Activated CD4-positive, CD25-positive, alpha-beta regulatory T cell treated with anti-CD3 and anti-CD28 coated beads, Interleukin-2, amount 50 U/mL, for 16 hours (primary cell): ENCODE measurements around the gene DDX49.
"Not testable (repeated sequence)": the region's sequence is repeated elsewhere in the genome, so short reads cannot be mapped to it uniquely, and the experiment has no call there.

Experiments
- DNase-seq: peaks from one replicate; pipeline ENCODE4 v3.0.0-alpha.2; 2020; ENCODE audit warnings: low read depth, low spot score

Gene DDX49

DNA sequence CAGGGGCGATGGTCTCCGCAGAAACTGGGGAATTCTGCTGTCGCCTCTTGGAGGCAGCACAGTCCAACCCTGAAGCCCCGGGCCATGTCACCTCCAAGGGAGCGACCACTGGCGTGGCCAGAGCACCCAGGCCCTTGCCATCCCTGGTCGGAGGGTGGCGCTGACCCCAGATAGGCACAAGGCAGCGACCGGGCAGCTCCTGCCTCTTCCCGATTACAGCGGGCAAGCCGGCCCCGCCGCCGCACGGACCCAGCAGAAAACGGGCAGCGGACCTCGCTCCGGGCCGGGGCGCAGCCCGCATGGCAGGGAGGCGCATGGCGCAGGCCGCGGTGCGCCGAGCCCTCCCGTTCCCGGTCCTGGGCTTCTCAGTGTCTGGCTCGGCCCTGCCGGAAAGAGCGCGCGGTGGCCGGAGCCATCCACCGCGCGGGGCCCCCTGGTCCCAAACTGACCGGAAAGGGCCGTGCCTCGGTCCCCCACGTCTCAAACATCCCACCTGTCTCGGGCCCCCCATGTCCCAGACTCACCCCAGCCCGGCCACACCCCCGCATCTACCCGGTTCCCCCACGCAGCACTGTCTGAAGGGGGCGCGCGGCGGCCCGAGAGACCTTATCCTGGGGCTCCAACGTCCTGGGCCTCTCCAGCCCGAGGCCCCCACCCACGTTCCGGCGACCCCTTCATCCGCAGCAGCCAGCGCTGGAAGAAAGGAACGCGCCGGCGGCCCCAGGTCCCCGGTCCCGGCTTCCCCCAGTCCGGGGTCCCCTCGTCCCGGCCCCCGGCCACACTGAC, 24.3 kb upstream of the DDX49 start:
- DNase-seq = no peak

- DNase-seq = no peak
Observed at GRCh38 chr19:18895824-18896341, 23.6 kb upstream of the DDX49 start, which contains the start of gene CERS1. Gene CERS1, minus strand, starts transcription at chr19:18896158. Its CDS starts 86 bp downstream, at chr19:18896072.

DNA sequence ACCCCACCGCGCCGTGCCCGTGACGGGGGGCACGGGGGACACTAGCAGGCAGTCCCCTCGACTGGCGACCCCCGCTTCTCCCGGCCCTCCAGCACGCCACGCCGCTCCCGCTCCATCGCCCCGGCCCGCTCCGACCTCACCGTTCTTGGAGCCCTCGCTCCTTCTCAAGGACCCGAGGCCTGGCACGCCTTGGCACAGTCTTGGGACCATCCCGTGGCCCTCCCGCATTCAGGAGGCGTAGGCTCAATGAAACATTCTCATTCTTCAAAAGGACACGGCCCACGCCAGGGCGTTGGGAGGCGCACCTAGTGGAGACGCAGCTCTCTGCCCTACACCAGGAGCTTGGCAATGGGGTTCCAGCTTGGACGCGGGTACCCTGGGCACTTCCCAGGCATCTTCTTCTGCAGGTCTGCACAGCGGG, 23.1 kb upstream of the DDX49 start:
- DNase-seq = no peak

- DNase-seq = no peak
Observed at GRCh38 chr19:18897094-18898029, 22.2 kb upstream of the DDX49 start.

GRCh38 chr19:18898081-18898606, 21.4 kb upstream of the DDX49 start:
- no peak for DNase-seq

DNA sequence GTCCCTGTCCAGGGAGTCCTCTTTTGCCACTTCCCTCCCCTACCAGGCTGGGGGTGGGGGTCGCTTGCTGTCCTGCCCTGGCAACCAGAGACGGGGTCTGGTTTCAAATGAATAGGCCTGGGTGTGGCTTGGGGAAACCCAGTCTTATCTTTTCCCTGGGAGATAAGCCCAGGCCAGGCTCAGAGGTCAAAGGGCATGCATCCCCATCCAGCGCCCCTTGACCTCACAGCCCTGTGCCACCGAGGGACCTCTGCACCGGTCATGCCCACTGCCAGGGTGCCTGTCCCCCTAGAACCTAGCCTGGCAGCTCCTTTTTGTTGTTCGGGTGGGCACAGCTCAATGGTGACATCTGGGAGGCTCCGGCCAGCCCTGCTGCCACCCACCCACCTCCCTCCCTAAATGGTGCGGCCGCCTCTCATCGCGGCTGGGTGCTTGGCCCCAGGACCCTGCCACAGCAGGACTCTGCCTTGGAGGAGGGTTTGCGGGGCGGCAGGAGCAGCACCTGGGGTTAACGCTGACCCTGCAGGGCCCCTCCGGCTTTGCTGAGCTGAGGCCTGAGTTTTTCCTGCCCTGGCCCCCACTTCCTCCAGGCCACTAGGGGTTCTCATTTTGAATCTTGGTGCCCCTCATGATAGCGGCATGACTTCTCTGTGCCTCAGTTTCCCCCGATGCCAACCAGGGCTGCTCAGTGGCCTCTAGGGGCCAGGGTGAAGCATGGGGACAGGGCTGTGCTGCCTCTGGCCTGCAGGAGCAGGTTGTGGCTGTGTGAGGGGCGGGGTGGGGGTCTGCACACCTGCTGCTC, 20.7 kb upstream of the DDX49 start:
- no peak for DNase-seq

- no peak for DNase-seq
Observed at GRCh38 chr19:18899624-18900560, 19.6 kb upstream of the DDX49 start.

DNA sequence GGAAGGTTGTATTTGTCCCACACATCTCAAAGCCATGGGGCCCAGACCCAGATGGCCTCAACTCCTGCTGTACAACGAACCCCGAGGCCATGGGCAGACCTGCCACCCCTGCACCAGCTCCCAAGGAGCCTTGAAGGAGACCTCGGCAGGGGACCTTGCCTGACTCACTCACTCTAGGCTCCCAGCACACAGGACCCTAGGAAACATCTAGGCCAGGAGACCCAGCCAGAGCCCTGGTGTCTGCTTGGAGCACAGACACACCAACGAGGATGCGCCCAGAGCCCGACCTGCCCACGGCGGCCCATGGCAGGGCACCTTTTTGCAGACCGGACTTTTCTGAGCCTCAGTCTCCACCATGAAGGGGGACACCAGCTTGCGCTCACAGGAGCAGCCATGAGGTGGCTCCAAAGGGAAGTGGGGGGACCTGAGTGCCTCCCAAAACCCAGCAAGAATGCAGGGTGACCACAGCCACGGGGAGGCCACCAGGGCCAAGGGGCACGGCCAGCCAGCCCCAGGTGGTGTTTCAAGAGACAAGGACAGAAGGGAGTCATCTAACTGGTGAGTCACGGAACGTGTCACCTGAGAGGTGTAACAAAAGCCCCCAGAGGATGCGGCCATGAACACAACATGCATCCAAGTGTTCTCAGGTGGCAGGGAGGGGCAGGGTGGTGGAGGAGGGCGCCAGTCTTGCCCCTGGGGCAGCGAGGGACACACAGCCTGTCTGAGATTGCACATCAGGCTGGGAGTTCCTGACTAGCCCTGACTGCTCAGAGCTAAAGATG, 18.6 kb upstream of the DDX49 start:
- no peak for DNase-seq

- no peak for DNase-seq
Observed at GRCh38 chr19:18901491-18901890, 18.0 kb upstream of the DDX49 start.

- DNase-seq = not testable (repeated sequence)
Observed at GRCh38 chr19:18902519-18902918, 17.0 kb upstream of the DDX49 start.

- no peak for DNase-seq
Observed at GRCh38 chr19:18903156-18904037, 16.1 kb upstream of the DDX49 start.

DNA sequence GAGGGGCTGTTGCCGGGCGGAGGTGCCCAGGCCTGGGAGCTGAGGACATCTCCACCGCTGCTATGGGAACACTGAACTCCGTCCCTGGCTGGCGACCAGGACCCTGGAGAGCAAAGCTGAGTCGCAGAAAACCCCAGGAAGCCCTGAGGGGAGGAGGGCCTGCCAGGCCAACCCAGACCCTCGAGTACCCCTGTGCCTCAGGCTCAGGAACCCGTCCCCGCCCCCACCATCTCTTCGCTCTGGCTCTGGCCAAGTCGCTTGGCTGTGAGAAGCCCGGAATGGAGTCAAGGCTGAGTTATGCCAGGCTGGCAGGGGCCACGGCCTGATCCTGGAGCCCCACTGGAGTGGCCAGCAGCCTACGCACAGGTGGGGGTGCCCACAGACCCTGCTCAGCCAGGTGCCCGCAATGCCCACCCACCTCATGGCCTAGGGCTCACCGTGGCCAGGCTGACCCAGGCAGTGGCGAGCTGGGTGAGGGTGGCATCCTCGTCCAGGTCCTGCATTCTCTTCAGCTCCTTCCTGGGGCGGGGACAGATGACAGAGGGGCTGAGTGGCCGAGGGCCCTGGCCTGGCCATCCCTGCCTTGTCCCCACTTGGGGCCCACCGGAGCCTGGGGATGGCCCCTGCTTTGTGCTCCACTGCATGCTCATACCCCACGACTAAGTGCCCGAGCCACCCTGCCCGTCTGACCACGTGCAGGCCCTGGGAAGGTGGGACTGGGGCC, 15.0 kb upstream of the DDX49 start:
- DNase-seq = no peak

- DNase-seq = no peak
Observed at GRCh38 chr19:18905058-18905456, 14.5 kb upstream of the DDX49 start.

DNA sequence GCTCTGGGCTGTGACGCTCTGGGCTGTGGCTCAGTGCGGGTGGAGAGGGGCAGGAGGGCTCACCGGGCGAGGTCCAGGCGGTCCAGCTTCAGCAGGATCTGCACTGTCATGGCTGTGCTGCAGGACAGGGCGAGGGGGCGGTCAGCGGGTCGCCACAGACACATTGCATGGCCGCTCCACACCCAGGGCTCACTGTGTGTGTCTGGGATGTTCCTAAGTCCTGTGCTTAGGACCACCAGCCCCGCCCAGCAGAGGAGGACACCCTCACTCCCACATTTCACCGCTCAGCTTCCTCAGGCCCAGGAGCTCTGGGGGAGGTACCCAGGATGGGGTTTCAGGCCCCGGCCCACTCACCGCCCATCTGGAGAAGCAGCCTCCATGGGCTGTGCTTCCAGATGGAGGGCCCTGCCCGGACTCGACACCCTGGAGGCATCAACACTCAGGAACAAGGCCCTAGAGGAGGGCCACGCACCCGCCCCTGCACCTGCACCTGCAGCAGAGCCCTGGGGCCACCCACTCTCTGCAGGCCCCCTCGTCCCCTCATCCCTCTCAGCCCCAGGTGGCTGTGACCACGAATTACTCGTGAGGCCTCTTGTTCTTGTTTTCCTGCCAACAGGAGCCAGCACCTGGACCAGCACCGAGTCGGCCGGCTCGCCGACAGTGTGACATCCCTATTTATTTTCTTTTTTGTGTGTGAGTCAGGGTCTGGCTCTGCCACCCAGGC, 13.8 kb upstream of the DDX49 start:
- DNase-seq = no peak

- no peak for DNase-seq
Observed at GRCh38 chr19:18906605-18907519, 12.7 kb upstream of the DDX49 start.
